GM19023 (cell line): Measurements from ENCODE around the gene MOB1B.
"Not testable (repeated sequence)": the region's sequence is repeated elsewhere in the genome, so short reads cannot be mapped to it uniquely, and the experiment has no call there.

Experiments
- ATAC-seq: cut with Tn5 transposase; IDR thresholded peaks from one replicate; pipeline ENCODE4 v1.9.1; 2021; ENCODE audit warnings: mild to moderate bottlenecking, moderate library complexity; ENCODE audit not compliant: unreplicated experiment

Gene MOB1B

DNA sequence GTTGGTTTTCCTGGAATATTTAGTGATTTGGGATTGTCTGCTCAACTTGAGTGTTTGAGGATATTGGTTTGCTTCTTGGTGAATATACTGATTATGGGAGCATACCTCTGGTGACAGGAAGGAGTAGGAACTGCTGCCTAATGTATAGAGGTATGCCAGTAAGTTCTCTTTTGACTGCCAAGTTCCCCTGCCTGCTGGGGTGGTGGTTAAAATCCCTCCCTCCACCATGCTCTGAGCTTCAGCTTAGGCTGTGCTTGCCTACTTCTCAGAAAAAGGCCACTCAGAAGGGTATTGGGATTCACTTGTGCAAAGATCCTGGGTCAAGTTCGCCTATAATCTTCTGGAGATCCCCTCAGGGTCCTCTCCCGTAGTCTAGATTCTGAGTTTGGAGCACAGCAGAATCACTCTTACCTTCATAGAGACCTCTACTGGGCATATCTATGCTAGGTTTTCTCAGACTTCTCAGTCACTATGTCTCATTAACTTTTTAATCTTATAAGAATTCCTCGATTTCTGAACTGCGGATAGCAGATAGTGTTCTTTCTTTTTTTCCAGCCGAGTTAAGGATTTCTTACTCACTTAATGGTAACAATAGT, 46.6 kb downstream of the MOB1B start:
- ATAC-seq, result no peak

DNA sequence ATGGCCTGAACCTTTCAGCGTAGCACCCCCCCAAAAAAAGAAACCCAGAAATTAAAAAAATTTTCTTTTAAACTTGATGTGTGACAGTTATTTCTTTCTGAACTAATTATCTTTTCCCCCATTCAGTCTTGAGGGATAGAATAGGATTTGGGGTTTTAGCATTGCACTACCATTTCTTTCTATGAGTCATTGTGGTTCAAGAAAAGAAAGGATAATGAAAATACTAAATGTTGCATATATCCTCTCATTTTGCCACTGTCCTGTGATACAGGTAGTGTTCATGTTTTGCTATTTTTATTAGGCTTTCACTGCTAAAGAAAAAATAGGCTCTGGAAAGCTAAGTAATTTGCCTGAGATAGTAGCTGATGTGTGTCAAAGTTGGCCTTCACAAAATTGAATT, 51.9 kb downstream of the MOB1B start:
- no peak for ATAC-seq

DNA sequence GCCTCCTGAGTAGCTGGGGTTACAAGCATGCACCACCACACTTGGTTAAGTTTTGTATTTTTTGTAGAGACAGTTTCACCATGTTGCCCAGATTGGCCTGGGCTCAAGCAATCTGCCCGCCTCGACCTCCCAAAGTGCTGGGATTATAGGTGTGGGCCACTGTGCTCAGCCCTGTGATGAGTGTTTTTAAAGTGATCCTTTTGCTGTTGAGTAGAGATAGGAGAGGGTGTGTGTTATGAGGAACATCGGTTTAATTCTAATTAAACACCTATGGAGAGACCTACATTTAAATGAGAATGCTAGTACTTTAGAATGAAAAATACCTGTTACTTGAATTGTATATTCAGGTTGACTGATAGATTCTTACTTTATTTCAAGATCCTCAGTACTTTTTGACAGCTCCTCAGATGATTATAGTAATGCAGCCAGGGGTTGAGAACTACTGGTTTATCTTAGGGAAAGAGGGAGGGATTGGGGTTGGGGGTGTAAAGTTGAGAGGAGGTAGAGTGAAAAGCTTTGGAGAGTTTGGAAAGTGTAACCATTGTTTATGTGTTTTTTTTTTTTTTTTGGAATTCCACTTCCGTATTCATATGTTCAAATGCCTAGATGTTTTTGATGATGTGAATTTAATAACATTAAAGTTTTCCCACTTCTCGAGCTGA, 54.5 kb downstream of the MOB1B start:
- ATAC-seq, result no peak

DNA sequence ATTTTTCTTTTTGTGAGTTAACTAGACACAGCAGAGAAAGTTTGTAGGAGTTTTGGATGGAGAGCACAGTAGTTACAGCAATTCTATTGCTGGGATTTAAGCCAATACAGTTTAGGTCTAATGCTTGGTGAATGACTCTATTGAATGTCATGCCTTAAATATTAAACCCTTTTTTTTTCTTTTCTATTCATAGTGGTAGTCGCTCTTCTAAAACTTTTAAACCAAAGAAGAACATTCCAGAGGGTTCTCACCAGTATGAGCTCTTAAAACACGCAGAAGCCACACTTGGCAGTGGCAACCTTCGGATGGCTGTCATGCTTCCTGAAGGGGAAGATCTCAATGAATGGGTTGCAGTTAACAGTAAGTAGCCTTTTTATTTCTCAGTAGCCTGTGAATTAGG, 56.5 kb downstream of the MOB1B start:
- ATAC-seq, result no peak

DNA sequence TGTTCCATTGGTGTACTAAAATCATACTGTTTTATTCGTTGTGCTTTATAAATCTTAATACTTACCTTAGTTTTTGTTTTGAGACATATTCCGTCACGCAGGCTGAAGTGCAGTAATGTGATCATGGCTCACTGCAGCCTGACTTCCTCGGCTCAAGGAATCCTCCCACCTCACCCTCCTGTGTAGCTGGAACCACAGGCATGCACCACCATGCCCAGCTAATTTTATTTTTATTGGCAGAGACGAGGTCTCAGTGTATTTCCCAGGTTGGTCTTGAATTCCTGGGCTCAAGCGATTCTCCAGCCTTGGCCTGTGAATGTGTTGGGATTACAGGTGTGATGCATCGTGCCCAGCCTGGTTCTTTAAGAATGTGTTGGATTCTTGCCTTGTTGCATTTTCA, 66.9 kb downstream of the MOB1B start:
- ATAC-seq, result no peak

DNA sequence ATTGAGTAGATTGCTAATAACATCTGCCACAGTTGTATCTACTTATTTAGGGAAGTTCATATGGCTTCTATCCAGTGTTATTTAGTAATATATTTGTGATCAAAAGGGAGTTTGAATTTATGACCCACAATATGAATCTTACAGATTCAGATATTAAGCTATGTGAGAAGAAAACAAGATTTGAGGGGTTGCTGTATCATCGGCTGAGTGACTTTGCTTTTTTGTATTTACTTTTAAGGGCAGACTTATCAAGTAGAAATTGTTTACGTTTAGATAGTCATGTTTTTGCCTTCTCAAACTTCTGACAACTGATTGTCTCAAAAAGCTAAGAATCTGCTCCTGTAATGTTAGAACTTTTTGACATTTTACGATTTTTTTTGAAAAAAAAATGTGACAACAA, 74.1 kb downstream of the MOB1B start:
- ATAC-seq, result no peak

DNA sequence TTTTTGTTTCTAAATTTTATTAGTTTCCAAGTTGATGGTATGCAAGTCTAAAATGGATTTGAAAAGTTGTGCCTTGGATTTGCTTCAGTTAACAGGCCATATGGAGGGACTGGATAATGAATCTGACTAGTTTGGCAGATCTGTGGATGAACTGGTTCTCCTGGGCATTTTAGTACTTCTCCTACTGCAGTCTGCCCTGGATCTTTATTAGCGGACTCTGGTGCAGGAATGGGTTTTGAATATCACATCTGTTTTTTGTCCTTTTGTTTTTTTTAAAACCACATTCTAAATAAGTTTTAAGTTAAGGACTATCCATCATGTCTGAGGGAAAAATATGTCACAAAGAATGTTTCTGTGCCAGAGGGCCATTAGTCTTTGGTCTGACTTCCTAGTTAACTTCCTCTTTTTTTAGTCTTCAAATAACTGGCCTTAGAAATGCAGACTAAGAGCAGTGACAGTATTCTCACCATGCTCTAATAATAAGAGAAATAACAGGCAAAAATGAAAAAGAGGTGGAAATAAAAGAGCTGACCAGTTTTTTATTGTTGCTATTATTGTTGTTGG, 77.4 kb downstream of the MOB1B start:
- no peak for ATAC-seq

DNA sequence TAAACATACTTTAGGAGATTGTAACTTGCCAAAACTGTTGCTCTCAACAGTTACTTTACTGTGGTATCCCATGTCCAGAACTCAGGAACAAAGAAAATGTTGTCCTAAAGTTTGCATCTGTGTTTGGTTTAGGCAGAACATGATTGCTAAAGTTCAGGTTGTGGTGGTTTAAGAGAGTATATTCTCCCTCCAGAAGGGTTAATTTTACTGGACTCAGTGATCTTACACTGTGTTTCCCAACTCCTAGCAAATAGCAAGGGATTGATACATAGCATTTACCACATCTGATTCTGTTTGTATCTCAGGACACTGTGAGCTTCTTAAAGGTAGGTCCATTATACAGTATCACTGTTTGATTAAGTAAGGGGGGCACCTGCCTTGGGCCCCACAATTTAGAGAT, 78.0 kb downstream of the MOB1B start:
- ATAC-seq, result no peak

DNA sequence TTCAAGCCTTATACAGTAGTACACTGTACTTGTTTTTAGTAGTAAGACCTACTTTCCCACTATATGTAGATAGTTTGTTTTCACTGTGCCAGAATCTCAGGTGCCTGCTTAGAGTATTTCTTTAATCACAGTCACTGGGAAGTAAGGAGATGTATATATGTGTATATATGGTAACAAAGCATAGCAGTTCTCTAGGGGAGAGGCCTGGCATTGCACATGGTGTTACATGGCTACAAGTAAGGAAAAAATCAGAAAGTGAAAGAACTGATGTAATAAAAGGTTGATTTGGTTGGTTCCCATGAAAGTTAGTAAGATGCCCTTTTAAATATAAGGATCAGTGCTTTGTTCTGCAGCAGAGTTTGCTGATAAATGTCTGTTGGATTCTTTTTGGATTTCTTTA, 81.9 kb downstream of the MOB1B start:
- ATAC-seq, result no peak

DNA sequence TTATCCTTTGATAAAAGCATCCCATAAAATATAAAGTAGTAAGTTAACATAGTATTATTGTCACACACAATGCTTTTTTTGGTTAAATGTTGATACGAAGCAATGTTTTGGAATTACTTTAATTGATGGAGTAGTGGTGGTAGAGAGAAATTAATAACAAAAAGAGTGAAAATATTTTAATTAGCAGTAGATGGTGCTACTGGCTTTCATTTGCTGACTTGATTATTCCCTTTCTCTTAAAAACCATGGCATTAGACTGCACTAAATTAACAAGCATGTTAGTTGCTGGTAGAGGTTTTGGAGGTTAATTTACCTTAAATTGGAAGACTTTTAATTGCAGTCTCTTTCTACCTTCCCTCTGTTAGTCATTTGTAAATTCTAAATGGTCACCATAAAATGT, 82.4 kb downstream of the MOB1B start:
- no peak for ATAC-seq

DNA sequence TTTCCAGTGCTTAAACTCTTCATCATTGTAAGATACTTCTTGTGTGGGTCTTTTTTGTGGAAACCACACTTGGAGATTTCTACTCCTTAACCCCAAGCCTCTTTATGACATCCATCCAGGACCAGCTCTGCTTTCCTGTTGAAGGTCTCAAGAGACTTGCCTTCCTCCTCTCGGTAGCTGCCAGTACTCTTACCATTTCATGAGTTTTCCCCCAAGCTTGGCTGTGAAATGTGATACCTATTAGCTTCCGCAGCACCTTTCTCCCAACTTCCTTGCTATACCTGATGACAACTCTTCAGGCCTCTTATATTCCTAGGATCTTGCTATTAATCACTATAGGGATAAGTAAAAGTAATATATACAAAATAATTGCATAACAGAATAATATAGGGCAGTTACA, 89.4 kb downstream of the MOB1B start:
- ATAC-seq, result no peak

DNA sequence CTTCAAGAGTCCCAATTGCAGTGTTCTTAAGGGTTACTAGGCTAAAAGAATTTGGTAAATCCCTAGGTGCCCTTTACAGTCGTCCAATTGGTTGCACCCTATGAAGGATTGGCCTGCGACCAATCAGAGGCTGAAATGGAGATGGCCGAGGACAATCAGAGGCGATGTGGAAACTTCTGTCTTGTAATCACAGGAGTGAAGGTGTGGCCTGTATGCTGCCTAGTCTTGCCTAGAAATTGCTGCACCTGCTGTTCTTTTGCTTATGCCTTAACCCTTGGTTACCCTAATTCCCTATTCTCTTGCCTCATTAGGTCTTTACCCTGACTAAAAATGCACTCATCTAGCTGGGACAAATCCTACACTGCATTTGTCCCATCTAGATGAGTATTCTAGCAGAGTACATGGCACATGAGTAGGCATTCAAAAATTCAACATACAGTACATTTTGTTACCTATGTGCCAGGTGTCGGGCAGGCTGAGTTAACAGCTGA, 90.3 kb downstream of the MOB1B start:
- no peak for ATAC-seq

DNA sequence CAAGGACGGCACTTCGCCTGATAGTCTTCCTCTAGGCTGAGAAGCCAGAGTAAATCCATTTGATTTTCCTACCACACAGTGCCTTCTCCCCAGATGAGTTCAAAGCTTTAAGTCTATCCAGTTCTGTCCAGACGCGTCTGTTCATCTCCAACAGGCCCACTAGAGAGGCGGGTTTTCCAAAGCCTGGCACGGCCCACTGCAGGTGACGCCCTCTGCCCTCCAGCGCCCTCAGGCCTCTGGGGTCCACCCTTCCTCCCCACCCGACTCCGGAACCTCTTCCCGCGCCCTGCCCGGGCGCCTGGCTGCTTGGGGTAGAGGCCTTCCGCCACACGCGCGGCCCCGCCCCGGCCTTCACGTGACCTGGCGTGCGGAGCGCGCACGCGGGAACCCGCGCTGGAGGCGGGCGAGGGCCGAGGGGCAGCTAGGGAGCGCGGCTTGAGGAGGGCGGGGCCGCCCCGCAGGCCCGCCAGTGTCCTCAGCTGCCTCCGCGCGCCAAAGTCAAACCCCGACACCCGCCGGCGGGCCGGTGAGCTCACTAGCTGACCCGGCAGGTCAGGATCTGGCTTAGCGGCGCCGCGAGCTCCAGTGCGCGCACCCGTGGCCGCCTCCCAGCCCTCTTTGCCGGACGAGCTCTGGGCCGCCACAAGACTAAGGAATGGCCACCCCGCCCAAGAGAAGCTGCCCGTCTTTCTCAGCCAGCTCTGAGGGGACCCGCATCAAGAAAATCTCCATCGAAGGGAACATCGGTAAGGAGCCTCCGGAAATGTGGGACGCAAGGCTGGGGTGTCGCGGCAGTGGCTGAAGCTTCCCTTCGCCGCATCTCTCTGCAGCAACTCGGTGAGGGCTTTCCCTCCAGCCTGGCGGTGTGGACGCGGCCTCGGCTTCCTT, 91.3 kb downstream of the MOB1B start, which contains the start of gene DCK:
DCK (plus strand) TSS at position 469 of the 888 bp plus-strand sequence; CDS start at position 656, 187 bp downstream.
- peak; percentile 82 for ATAC-seq

DNA sequence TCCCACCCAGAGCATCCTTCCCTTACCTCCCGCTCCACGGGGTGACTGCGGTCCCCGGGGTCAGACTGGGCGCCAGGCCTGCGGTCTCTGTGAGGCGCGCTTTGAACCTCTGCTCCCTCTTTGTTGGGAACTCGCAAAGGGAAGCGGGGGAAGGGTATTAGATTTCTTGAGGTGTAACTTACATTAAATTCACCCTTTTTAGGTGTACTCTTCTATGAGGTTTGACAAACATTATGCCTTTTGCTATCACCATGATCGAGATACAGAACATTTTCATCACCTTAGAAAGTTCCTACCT, 91.8 kb downstream of the MOB1B start:
- ATAC-seq, result no peak

DNA sequence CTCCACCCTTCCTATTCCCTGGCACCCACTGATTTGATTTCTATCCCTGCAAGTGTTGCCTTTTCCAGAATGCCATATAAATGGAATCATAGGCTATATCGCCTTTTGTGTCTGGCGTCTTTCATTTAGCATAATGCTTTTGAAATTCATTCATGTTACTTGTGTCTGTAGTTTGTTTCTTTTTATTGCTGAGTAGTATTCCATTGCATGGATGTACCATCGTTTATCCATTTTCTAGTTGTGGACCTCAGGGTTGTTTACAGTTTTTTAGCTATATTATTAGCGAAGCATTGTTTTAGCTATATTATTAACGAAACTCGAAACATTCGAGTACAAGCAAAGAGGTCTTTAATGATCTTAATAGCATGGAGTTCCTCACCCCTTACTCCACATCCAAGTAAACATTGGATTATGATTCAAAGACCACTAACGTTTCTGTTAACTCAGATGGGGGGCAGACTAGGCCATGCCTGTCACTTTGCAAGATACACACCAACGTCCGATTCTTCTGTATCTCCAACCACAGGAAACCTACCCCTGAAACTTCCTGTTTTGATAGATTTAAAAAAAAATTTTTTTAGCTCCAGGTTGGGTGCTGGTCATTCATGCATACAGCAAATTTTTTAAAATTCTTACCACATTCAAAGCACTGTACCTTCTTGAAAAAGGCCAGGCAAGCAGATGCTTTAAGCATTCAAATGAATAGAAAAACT, 92.4 kb downstream of the MOB1B start:
- peak; percentile 30 for ATAC-seq

DNA sequence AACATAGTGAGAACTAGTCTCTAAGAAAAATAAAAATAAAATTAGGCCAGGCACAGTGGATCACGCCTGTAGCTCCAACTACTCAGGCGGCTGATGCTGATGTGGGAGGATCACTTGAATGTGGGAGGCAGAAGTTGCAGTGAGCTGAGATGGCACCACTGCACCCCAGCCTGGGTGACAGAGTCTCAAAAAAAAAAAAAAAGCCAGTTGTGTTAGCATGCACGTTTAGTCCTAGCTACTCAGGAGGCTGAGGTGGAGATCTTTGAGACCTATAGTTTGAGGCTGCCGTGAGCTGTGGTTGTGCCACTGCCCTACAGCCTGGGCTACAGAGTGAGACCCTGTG, 93.8 kb downstream of the MOB1B start:
- ATAC-seq, result no peak

DNA sequence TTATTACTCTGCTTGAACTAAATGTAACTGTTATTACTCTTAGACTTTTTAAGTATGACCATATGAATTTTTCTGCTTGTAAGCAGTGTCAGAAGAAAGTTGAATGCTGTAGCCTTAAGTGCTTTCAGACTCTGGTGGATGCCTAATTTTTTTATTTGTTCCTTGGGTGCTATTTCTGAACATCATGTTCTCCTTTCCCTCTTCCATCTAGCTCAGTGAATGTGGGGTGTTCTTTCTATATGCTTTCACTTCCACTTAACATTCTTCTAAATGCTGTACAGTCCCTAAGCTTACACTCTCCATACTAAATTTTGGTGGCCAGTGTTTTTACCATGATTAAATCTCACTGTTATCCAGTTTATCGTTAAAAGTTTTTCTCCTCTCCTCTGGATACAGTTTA, 94.9 kb downstream of the MOB1B start:
- ATAC-seq, result no peak

DNA sequence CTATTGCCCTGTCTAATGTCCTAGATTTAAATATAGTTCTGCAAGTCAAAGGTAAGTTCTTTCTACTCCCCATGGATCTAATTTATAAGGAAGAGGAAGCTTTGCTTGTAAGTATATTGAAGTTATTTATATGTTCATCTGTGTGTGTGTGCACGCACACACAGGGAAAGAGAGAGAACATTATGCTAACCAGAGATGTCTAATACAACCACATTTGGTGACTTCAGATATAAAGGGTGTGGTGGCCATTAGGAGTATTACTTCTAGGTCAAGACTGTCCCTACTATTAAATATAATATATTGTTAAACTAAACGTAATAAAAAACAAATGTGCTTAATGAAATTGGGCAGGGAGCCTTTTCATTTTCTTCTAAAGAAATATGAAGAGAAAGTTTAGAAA, 95.4 kb downstream of the MOB1B start:
- ATAC-seq, result no peak

DNA sequence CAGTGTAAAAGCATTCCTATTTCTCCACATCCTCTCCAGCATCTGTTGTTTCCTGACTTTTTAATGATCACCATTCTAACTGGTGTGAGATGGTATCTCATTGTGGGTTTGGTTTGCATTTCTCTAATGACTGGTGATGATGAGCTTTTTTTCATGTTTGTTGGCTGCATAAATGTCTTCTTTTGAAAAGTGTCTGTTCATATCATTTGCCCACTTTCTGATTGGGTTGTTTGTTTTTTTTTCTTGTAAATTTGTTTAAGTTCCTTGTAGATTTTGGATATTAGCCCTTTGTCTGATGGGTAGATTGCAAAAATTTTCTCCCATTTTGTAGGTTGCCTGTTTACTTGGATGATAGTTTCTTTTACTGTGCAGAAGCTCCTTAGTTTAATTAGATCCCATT, 97.5 kb downstream of the MOB1B start:
- not testable (repeated sequence) for ATAC-seq

DNA sequence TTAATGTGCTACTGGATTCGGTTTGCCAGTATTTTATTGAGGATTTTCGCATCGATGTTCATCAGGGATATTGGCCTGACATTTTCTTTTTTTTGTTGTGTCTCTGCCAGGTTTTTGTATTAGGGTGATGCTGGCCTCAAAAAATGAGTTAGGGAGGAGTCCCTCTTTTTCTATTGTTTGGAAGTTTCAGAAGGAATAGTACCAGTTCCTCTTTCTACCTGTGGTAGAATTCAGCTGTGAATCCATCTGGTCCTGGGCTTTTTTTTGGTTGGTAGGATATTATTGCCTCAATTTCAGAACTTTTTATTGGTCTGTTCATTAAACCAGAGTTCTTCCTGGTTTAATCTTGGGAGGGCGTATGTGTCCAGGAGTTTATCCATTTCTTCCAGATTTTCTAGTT, 99.2 kb downstream of the MOB1B start:
- ATAC-seq, result not testable (repeated sequence)

DNA sequence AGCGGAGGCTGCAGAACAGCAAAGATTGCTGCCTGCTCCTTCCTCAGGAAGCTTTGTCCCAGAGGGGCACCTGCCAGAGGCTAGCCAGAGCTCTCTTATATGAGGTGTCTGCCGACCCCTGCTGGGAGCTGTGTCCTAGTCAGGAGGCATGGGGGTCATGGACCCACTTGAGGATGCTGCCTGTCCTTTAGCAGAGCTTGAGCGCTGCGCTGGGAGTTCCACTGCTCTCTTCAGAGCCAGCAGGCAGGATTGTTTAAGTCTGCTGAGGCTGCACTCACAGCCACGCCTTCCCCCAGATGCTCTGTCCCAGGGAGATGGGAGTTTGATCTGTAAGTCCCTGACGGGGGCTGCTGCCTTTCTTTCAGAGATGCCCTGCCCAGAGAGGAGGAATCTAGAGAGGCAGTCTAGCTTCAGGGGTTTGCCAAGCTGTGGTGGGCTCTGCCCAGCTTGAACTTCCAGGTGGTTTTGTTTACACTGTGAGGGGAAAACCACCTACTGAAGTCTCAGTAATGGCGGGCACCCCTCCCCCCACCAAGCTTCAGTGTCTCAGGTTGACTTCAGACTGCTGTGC, 102.2 kb downstream of the MOB1B start:
- ATAC-seq, result peak; percentile 56
